PFSK-1 (cell line): ENCODE data around the gene EPS8L2.

Source experiments
- FOXP2 ChIP-seq: optimal IDR thresholded peaks from 2 replicates; pipeline ENCODE3; 2011; ENCODE audit warnings: borderline replicate concordance, control low read depth, inconsistent platforms; ENCODE audit not compliant: insufficient read depth; ENCODE audit errors: extremely low read length, extremely low read depth
- POLR2AphosphoS5 ChIP-seq: IDR thresholded peaks from 2 replicates; pipeline ENCODE4 v1.6.1; 2012; ENCODE audit warnings: low read depth, mild to moderate bottlenecking, control low read depth, low read length, moderate library complexity
- REST ChIP-seq, 2 experiments: IDR thresholded peaks; 2 replicates each; pipeline versions ENCODE4 v1.6.1 to v1.8.0; 2011 to 2012; ENCODE audit warnings: low read depth in 2 of 2, low read length in 2 of 2, control low read depth in 1 of 2, inconsistent platforms in 1 of 2, mild to moderate bottlenecking in 1 of 2, moderate library complexity in 1 of 2; ENCODE audit not compliant: insufficient read depth in 1 of 2
- SIN3A ChIP-seq: IDR thresholded peaks from 2 replicates; pipeline ENCODE4 v1.6.1; 2012; ENCODE audit warnings: mild to moderate bottlenecking, low read length, moderate library complexity, borderline replicate concordance; ENCODE audit not compliant: insufficient read depth
- TAF1 ChIP-seq: IDR thresholded peaks from 2 replicates; pipeline ENCODE4 v1.6.1; 2012; ENCODE audit warnings: low read length, control low read depth, borderline replicate concordance; ENCODE audit not compliant: insufficient read depth

The EPS8L2 gene

GRCh38 chr11:763549-764321 lies 57.7 kb downstream of the EPS8L2 start:
- TF ChIP-seq TAF1 (no peak), REST (IDR thresholded peaks at IDR 0.05; ENCODE audit: insufficient read depth in 1 of 2, low read depth in 2 of 2, low read length in 2 of 2) (no peak), FOXP2 (no peak), SIN3A (no peak), POLR2AphosphoS5 (peak; percentile 2; the same call in 1 of the 2 replicates)

- TF ChIP-seq REST (IDR thresholded peaks at IDR 0.05; ENCODE audit: insufficient read depth in 1 of 2, low read depth in 2 of 2, low read length in 2 of 2): no peak
- no peak for TF ChIP-seq FOXP2
- TF ChIP-seq POLR2AphosphoS5: peak; percentile 20; the same call in 1 of the 2 replicates
Measured at GRCh38 chr11:764322-765024, 58.4 kb downstream of the EPS8L2 start.

- TF ChIP-seq FOXP2: no peak
- no peak for TF ChIP-seq REST (IDR thresholded peaks at IDR 0.05; ENCODE audit: insufficient read depth in 1 of 2, low read depth in 2 of 2, low read length in 2 of 2)
- TF ChIP-seq POLR2AphosphoS5: peak; percentile 81
- no peak for TF ChIP-seq TAF1
Measured at GRCh38 chr11:765025-765801, 59.2 kb downstream of the EPS8L2 start.

GRCh38 chr11:765802-766091 lies 59.7 kb downstream of the EPS8L2 start:
- TF ChIP-seq FOXP2: no peak
- no peak for TF ChIP-seq SIN3A
- no peak for TF ChIP-seq TAF1
- no peak for TF ChIP-seq REST (IDR thresholded peaks at IDR 0.05; ENCODE audit: insufficient read depth in 1 of 2, low read depth in 2 of 2, low read length in 2 of 2)
- no peak for TF ChIP-seq POLR2AphosphoS5
